Measurements from ENCODE around the gene TNFSF18.
"Not testable (repeated sequence)": the region's sequence is repeated elsewhere in the genome, so short reads cannot be mapped to it uniquely, and the experiment has no call there.

TNFSF18 gene

GRCh38 chr1:173050865-173051264 lies at the start of gene TNFSF18:
Gene TNFSF18 (minus strand): TSS chr1:173050941. CDS start chr1:173050896, 45 bp downstream.
- DNase-seq (ENCODE audit: low read depth in 2 of 2) = no peak

DNA sequence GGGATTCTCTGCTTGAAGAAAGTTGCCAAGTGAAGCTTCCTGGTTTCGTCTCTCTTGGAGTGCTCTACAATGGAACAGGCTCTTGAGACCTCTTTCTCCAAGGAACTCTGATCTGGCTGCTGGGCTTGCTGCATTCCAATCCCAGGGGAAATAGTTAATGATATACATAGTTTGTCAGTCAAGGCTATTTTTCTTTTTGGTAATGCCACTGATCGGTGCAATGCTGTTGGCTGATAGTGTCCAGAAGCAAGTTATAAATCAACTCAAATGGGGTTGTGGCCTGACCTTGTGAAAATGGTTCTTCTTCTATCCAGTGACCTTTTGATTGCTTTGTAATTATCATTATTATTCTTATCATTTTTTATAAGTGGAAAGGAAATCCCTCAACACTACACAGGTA lies 48.4 kb upstream of the TNFSF18 start:
- no peak for DNase-seq (ENCODE audit: low read depth in 2 of 2)

DNA sequence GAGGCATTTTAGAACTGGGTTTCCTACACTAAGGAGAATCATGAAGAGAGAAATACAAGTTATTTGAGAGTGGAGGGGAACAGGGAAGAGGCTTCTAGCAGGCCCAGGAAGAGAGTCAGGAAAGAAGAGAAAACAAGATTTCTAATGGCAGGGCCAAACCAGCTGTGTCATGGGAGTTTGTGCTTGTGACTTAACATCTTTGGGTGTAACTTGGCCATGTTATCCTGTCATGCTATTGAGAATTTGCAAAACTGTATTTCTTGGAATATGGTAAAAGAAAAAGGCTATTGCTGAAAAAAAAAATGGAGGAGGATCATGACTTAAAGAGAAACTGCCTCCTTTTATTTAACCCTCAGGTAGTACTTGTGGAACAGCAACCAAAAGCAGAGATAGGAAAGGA lies 47.4 kb upstream of the TNFSF18 start:
- no peak for DNase-seq (ENCODE audit: low read depth in 2 of 2)

DNA sequence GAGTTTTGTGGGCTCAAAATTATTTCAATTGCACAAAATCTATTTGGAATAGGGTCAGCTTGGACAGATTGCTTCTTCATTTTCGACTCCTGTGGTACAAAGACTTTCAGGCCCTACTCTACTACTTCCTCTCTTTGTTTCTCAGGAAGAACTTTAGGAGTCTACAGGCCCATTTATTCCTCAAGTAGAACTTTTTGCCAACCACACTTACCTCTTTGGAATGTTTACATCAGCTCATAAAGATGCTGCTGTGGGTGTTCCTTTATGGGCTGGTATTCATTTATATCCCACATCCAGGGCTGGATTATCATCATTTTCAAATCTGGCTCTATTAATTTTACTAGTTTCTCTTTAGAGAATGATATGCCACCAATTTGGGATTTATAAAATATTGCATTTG lies 46.3 kb upstream of the TNFSF18 start:
- DNase-seq (ENCODE audit: low read depth in 2 of 2) = no peak

DNA sequence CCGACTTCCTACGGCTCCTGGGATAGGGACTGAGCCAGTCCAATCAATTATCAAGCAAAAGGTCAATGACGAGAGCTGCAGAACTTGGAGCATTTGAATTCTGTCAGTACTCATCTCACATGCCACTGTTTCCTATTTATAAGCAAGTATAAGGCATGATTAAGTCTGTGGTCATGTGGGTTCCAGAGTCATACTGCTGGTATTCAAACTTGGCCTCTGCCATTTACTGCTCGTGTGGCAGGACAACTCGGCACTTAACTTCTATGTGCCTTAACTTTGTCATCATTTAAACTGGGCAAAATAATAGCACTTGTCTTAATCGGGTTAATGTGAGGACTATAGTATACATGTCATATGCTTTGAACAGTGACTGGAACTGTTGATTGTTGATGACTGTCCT lies 44.9 kb upstream of the TNFSF18 start:
- no peak for DNase-seq (ENCODE audit: low read depth in 2 of 2)

DNA sequence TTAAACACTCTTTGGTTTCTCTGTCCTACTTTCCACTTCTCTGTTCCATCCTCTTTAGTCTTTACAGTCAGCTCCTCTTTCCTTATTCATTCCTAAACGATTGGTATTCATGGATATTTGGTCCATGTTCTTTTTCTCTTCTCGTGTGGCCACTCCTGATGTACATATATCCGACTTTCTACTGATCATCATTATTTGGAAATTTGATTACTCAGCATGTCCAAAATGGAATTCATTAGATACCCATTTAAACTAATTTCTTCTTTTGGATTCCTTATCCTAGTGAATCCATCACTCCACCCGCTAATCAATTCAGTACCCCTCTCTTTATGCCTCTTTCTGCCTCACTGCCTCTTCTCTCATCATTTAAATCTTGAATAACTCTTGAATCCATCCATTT lies 43.8 kb upstream of the TNFSF18 start:
- no peak for DNase-seq (ENCODE audit: low read depth in 2 of 2)

DNA sequence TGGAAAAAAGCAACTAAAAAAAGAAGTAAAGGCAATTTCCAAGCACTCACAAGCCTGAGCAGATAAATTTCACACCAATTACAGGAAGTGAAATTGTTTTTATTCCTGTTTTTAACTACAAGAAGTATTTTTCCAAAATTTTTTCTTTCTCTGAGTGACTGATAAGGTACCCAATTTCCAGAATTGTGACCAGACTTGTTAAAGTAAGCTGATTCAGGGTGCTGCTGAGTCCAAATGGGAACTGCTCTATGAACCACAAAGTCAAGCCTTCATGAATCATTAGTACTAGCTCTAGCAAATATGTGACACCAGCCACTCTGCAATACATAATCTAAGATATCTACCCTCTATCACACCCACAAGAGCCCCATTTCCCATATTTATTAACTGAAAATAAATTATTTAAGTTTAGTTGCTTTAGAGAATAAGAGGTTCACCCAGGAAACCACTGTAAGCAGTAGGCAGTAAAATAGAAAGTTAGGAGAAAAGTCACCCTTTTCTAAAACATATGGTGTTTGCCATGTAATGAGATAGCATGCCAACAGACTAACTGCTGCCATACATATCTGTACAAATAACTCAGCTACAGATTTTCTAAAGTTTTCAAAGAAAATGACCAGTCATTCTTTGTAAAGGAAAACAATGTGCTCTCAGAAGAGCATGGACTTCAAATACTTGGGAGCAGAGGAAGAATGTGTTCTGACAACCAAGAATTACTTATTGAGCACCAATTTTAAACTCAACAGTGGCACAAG lies 43.1 kb upstream of the TNFSF18 start:
- DNase-seq (ENCODE audit: low read depth in 2 of 2) = no peak

DNA sequence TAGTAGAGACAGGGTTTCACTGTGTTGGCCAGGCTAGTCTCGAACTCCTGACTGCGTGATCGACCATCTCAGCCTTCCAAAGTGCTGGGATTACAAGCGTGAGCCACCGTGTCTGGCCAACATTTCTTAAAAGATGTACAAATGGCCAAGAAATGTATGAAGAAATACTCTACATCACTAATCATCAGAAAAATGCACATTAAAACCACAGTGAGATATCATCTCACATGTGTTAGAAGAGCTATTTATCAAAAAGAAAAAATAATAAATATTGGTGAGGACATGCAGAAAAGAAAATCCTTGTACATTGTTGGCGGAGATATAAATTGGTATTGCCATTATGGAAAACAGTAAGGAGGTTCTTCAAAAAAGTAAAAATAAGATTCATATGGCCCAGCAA lies 33.6 kb upstream of the TNFSF18 start:
- no peak for DNase-seq (ENCODE audit: low read depth in 2 of 2)

GRCh38 chr1:173082913-173083312 lies 32.2 kb upstream of the TNFSF18 start:
- DNase-seq (ENCODE audit: low read depth in 2 of 2) = no peak

DNA sequence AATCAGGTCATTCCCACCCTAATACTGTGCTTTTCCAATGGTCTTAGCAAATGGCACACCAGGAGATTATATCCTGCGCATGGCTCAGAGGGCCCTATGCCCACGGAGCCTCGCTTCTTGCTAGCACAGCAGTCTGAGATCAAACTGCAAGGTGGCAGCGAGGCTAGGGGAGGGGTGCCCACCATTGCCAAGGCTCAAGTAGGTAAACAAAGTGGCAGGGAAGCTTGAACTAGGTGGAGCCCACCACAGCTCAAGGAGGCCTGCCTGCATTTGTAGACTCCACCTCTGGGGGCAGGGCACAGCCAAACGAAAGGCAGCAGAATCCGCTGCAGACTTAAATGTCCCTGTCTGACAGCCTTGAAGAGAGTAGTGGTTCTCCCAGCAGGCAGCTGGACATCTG lies 23.5 kb upstream of the TNFSF18 start:
- DNase-seq (ENCODE audit: low read depth in 2 of 2) = not testable (repeated sequence)

DNA sequence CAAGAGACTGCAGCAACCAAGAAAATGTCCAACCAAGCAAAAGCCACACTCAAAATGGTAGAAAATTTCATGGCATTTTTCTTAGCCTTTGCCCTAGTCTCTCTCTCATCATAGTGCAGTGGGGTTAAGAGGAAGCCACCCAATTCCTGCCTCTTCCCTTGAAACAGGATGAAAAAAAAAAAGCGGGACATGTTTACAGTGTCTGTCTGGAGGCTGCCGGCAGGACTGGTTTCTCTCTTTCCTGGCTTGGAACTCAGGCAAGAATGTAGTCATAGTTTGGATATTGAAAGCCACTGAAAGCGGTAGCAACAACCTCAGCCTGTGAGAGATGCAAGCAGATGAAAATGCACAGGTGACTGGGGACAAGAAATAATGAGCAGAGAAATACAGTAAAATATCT lies 13.3 kb upstream of the TNFSF18 start:
- no peak for DNase-seq (ENCODE audit: low read depth in 2 of 2)

DNA sequence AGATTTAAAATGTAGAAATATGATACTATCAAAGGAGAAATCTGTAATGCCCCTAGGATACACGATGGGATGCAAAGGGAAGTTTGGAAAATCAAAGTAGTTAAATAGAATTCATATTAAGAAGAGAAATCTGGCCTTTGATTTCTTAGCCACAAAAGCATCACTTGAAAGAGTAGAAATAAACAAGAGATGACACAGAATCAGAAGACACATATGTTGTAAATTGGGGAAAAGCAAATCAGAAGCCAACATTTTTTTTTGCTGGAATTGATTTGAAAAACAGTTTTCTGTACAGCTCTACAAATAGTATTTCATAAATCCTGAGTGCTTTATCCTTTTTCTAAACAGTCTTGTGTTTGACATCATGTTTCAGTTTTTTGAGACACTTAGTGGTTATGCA lies 12.4 kb upstream of the TNFSF18 start:
- no peak for DNase-seq (ENCODE audit: low read depth in 2 of 2)

GRCh38 chr1:173062150-173062938 lies 11.6 kb upstream of the TNFSF18 start:
- no peak for DNase-seq (ENCODE audit: low read depth in 2 of 2)

GRCh38 chr1:173058556-173058955 lies 7.8 kb upstream of the TNFSF18 start:
- no peak for DNase-seq (ENCODE audit: low read depth in 2 of 2)

DNA sequence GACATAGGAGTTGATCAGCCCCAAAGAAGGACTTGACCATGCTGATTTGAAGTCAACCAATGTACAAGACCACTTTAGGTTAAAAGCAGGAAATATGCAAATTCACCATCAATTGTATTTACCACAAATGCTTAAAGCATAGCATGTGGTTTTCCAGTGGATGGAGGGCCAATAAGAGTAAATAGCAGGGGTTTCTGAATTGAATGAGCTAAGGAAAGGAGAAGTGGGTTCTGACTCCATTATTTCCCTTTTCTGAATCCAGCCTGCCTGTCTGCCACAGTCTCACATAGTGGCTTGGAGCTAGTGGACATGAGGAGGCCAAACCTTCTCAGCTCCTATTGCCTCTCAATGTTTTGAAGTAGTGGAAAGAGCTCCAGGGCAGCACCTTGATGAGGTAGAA lies 7.2 kb upstream of the TNFSF18 start:
- no peak for DNase-seq (ENCODE audit: low read depth in 2 of 2)

DNA sequence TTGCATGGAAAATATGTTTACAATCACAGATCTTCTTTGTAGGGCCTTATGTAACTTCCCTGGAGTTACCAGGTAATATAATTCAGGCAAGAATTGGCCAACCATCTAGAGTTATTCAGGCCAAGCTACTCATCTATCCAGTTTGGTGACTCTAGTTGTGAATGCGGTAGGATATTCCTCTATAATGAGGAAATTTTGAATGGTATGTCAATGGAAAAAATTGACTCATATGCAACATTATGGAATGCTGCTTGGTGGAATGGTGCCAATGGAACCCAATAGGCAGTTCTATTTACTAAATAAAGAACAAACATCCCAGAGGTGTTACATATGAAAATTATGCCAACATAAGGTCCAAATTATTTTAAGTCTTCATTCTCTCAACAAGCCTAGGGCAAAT lies 5.6 kb upstream of the TNFSF18 start:
- no peak for DNase-seq (ENCODE audit: low read depth in 2 of 2)

DNA sequence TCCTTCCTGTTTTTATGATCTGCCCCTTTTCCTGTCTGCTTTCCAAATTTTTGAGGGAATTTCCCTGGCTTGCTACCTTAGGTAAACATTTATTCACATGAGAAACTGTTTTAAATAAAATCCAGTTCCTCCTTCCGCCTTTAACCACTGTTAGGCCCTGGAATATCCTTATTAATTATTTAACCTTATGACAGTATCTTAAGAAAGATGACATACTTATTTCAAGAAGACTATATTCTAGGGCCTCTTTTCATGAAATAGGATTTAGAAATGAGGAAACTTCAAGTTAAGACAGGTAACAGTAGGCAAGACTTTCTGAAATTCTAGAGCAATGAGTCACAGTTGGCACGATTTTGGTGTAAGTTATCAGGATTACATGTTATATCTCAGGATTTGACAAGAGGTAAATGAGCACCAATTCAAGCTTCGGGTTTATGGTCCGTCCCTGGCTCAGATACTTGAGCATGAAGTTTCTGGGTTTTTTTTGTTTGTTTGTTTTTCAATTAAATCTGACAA lies 2.0 kb upstream of the TNFSF18 start:
- no peak for DNase-seq (ENCODE audit: low read depth in 2 of 2)

DNA sequence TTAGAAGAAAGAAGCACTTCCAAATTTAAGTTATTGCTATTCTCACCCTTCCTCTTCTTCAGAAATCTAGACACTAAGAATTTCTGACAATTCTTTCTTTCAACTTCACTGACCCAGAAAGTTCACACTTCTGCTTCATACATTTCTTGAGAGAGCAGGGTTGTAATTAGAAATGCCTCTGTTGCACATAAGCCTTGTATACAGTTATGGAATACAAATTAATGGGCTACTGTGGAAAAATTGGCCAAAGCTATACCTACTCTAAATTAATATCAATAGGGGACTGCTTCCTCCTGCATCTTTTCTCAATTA lies 1.5 kb downstream of the TNFSF18 start:
- no peak for DNase-seq (ENCODE audit: low read depth in 2 of 2)

DNA sequence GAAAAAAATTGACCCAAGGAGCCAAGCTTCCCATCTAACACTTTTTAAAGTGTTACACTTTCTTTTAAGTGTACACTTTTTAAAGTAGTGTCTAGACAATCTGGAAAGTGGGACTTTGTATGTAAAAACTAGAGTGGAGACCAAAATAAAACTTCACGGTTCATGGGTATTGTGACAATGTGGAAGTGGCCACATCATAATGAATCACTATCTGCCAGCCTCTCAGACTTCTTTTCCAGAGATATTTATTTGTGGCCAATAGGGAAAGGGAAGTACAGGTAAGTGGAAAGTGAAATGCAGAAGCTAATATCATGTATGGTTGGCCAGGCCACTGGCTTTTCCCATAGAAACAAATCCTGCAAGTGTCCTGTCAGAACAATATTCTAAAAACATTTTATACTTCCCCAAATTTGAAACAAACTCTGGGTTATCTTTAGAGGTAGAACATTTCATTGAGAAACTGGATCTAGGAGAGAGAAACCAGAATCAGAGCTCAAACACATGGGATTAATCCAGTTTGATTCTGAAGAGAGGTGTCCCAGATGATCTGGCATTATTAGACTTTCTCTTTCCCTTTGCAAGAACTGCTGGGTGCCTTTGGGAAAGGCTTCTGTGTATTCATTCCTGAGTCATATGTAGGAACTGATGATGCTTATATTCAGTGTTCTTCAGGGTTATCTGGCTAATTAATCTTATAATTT lies 2.0 kb downstream of the TNFSF18 start:
- DNase-seq (ENCODE audit: low read depth in 2 of 2) = no peak

- no peak for DNase-seq (ENCODE audit: low read depth in 2 of 2)
Measured at GRCh38 chr1:173044656-173045055, 6.1 kb downstream of the TNFSF18 start.

DNA sequence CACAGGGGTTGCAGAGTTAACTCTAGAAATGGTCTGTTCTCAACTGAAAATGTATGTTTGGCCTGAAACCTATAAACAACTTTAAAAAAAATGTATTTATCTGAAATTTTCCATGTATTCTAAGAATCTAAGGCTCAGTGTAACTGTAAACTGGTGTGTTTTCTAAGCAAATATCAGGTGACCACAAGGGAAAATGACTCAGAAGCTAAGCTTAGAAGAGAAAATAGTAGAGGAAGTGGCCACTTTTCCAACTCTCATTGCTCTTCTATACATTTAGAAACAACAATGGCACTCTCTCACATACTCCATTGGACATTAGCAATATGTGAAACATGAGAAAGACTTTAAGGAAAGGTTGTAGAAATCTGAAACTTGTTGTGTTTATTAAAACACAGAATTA lies 7.5 kb downstream of the TNFSF18 start:
- DNase-seq (ENCODE audit: low read depth in 2 of 2) = no peak

- no peak for DNase-seq (ENCODE audit: low read depth in 2 of 2)
Measured at GRCh38 chr1:173042806-173043205, 7.9 kb downstream of the TNFSF18 start.

GRCh38 chr1:173039626-173040025 lies 11.1 kb downstream of the TNFSF18 start:
- DNase-seq (ENCODE audit: low read depth in 2 of 2) = no peak
